Raji (cell line): ENCODE measurements around the gene ITK.
A peak's percentile ranks its signal among the peaks of the same experiment; 100 is the strongest.

ENCODE experiments used
- POLR2A ChIP-seq: IDR thresholded peaks from 2 replicates; pipeline ENCODE4 v1.6.1; 2011; ENCODE audit warnings: low read depth, low read length, control low read depth; ENCODE audit not compliant: insufficient read depth

ITK gene

GRCh38 chr5:157271740-157272271 is 91.2 kb downstream of the ITK start:
- peak; percentile 67 for TF ChIP-seq POLR2A

DNA sequence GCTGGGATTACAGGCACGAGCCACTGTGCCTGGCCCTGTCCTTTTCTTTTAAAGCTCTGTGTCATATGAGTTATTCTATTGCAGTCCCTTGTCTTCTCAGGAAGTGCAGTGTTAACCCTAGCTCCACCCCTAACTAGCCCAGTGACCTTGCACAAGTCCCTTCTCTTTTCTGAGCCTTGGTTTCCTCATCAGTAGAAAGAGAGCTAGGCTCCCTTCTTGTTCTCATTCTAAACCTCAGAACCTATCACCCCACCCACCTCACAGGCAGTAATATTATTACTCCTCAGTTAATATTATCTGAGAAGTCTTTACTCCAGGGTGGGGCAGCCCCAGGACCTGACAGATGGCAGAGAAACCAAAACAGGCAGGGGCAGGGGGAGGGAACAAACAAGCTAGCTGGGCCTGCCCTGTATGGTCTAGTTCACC is 92.5 kb downstream of the ITK start:
- TF ChIP-seq POLR2A, result peak; percentile 44

DNA sequence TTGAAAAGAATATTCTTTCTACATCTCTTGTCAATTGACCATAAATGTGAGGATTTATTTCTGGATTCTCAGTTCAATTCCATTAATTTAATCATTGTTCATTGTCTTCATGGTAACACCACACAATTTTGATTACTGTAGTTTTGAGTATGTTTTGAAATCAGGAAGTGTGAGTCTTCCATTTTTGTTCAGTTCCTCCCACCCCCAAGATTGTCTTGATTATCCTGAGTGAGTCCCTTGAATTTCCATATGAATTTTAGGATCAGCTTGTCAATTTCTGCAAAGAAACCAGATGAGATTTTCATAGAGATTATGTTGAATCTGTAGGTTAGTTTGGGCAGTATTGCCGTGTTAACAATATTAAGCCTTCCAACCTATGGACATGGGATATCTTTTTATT is 94.8 kb downstream of the ITK start:
- no peak for TF ChIP-seq POLR2A

GRCh38 chr5:157278319-157279037 is 97.8 kb downstream of the ITK start:
- no peak for TF ChIP-seq POLR2A

- no peak for TF ChIP-seq POLR2A
These were observed 99.1 kb downstream of the ITK start for GRCh38 chr5:157279605-157280239.

GRCh38 chr5:157280927-157281326 is 100.3 kb downstream of the ITK start:
- TF ChIP-seq POLR2A, result no peak

DNA sequence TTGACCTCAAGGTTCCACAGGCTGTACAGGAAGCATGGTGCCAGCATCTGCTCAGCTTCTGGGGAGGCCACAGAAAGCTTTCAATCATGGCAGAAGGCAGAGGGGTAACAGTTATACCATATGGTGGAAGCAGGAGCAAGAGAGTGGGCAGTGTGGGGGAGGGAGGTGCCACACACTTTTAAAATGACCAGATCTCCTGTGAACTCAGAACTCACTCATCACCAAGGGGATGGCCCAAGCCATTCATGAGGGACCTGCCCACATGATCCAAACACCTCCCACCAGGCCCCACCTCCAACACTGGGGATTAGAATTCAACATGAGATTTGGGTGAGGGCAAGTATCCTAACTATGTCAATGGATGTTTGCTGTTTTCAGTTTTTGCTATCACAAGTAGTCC is 101.5 kb downstream of the ITK start:
- TF ChIP-seq POLR2A, result no peak

- 0 out of 2 replicates have a peak, but pooled peaks have one; percentile 35 for TF ChIP-seq POLR2A
These were observed 102.8 kb downstream of the ITK start for GRCh38 chr5:157283434-157283833.

DNA sequence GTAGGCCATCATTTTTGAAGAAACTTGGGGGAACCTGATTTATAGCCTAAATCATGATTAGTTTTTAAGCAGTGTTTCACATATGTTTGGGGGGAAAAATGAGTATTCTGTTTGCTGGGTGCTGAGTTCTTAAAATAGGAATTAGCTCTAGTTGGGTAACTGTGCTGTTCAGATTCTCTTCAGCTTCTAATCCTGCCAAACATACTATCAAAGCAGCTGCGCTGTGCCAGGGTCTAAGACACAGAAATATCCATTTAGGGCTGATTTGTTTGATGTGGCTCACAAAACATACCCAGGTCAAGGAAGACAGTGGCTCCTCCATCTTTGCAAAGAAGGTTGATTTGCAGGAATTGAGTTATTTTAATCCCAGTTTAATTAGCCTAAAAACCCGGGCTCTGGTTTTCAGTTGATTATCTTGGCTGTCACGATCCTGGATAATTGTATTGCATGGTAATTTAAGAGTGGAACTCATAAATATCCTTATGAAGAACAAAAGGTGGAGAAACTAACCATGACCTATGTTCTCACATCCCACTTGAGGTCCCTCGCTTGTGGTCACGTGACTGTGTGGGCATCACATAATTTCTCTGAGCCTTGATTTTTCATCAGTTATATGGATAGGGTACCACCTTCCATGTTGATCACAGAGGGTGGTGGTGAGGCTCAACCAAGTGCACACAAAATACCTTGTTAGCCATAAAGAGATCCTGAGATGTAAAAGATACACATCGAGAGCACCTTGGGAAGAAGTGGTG is 104.0 kb downstream of the ITK start:
- TF ChIP-seq POLR2A, result no peak

DNA sequence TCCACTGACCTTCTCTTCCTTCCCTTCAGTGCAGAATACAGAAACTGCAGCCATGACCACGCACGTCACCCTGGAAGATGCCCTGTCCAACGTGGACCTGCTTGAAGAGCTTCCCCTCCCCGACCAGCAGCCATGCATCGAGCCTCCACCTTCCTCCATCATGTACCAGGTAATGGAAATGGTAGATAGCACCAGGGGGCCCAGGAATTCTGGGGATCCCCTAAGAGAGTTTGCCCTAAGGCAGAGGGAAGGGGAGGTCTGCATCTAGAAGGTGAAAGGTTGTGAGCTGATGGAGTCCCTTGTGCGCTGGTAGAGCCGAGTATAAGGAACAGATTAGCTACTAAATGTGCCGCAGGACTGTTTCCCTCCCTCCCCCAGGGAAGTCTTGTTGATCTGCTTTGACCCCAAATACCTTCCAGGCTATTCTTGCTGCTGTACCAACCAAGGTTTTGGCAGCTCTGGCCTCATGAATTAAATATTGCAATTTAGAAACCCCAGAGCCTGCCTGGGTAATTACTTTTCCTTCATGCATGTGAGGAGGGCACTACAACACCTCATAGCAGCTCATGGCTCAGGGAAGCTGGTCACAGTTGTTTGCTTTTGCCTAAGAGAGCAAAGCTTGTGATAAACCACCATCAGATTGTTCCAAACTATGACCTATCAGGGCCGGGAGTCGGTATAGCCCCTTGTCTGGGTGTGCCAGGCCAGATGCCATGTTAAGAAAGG is 104.8 kb downstream of the ITK start:
- TF ChIP-seq POLR2A, result no peak

- no peak for TF ChIP-seq POLR2A
These were observed 106.1 kb downstream of the ITK start for GRCh38 chr5:157286761-157287211.

- no peak for TF ChIP-seq POLR2A
These were observed 107.9 kb downstream of the ITK start for GRCh38 chr5:157288405-157289163.

GRCh38 chr5:157289164-157289819 is 108.7 kb downstream of the ITK start:
- TF ChIP-seq POLR2A, result no peak
